Tibial artery (tissue), 4 donors: ENCODE measurements around the gene SORCS2.

Source experiments
- DNase-seq, 2 donors: peaks; one replicate each; pipeline ENCODE4 v3.0.0-alpha.2; 2019
- H3K27ac ChIP-seq, 2 donors: fragments of 200-600 bp; sonication (generic) in 1 of 2; 1 replicate in 1 of 2; 2 replicates in 1 of 2; pipeline ENCODE4 v1.5.1; 2018 to 2019; ENCODE audit warnings: mild to moderate bottlenecking in 1 of 2
- H3K27me3 ChIP-seq, 2 donors: fragments of 200-600 bp; sonication (generic) in 1 of 2; one replicate each; pipeline versions ENCODE4 v1.5.1 to v1.6.0; 2016 to 2019
- H3K36me3 ChIP-seq, 3 donors: fragments of 200-600 bp; sonication (generic) in 2 of 3; one replicate each; pipeline ENCODE4 v1.5.1; 2016 to 2019; ENCODE audit warnings: mild to moderate bottlenecking in 2 of 3
- H3K4me1 ChIP-seq, 4 donors: fragments of 200-600 bp; sonication (generic) in 2 of 4; 1 replicate in 3 of 4; 2 replicates in 1 of 4; pipeline ENCODE4 v1.5.1; 2016 to 2019
- H3K4me3 ChIP-seq, 2 donors: fragments of 200-600 bp; sonication (generic) in 1 of 2; 1 replicate in 1 of 2; 2 replicates in 1 of 2; pipeline ENCODE4 v1.5.1; 2018 to 2019; ENCODE audit warnings: mild to moderate bottlenecking in 2 of 2
- H3K9me3 ChIP-seq, 3 donors: fragments of 200-600 bp; sonication (generic) in 1 of 3; one replicate each; pipeline ENCODE4 v1.5.1; 2016 to 2019
- intact Hi-C: fragments of 100-400 bp; cut with DNase I; formaldehyde crosslinking; loops from one replicate; pipeline ENCODE4 v1.15.0; 2023; ENCODE audit warnings: low total_unique reads
- TF ChIP-seq, protein P1 (sequence below), 2 experiments: fragments of 200-600 bp in 1 of 2; fragments of 450-650 bp in 1 of 2; IDR thresholded peaks; one replicate each; pipeline ENCODE4 v1.5.1; 2017 to 2019; ENCODE audit warnings: antibody characterized with exemption in 2 of 2, mild to moderate bottlenecking in 1 of 2, moderate library complexity in 1 of 2

Gene SORCS2

GRCh38 chr4:7713757-7714156 is 521.4 kb downstream of the SORCS2 start:
- no peaks in the 10 kb centered on the region for H3K4me1 ChIP-seq
- H3K27ac ChIP-seq: no peak overlapping the region
- H3K36me3 ChIP-seq: no peaks in the 10 kb centered on the region
- H3K4me3 ChIP-seq: no peak overlapping the region
- TF ChIP-seq, protein P1, sequence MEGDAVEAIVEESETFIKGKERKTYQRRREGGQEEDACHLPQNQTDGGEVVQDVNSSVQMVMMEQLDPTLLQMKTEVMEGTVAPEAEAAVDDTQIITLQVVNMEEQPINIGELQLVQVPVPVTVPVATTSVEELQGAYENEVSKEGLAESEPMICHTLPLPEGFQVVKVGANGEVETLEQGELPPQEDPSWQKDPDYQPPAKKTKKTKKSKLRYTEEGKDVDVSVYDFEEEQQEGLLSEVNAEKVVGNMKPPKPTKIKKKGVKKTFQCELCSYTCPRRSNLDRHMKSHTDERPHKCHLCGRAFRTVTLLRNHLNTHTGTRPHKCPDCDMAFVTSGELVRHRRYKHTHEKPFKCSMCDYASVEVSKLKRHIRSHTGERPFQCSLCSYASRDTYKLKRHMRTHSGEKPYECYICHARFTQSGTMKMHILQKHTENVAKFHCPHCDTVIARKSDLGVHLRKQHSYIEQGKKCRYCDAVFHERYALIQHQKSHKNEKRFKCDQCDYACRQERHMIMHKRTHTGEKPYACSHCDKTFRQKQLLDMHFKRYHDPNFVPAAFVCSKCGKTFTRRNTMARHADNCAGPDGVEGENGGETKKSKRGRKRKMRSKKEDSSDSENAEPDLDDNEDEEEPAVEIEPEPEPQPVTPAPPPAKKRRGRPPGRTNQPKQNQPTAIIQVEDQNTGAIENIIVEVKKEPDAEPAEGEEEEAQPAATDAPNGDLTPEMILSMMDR (IDR thresholded peaks at IDR 0.05): no peak
- peaks cover 0 to 4% of the 10 kb centered on the region in 2 donors for H3K27me3 ChIP-seq
- H3K9me3 ChIP-seq: peaks cover 0 to 10% (median 0%) of the 10 kb centered on the region in 3 donors
- intact Hi-C loops: no loop called here
- DNase-seq: no peak

DNA sequence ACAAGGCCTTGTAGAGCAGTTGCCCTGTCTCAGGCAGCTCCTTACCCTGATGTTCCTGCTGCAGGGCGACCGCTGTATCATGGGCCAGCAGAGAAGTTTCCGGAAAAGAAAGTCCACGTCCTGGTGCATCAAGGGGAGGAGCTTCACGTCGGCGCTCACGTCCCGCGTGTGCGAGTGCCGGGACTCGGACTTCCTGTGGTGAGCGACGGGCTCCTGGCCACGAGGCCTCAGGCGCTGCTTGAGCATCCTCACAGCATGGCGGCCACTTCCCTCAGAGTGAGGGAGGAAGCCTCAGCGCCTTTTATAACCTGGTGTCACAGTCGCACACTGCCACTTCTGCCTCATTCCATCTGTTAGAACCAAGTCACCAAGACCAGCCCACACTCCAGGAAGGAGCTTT is 521.8 kb downstream of the SORCS2 start:
- no peak overlapping the region for H3K4me3 ChIP-seq

DNA sequence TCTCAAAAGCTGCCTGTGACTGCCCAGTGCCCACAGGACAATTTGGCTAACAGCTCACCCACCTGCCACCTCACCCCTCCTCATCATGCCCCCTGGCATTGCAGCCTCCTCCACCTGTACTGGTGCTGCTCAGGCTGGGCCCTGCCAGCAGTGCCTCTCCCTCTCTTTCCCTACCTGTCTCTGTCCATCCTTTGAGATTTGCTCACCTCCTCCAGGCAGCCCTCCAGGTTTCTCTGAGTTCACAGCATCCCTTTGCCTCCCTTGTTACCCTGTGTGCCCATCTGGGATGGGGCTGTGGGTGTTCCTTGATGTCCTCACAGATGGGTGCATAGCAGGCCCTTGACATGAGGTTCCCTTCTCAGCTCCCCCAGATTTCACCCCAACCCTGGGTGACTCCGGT is 522.4 kb downstream of the SORCS2 start:
- no peak overlapping the region for H3K4me3 ChIP-seq
- no peak overlapping the region for H3K27ac ChIP-seq
- H3K9me3 ChIP-seq: peaks cover 0 to 10% (median 0%) of the 10 kb centered on the region in 3 donors
- intact Hi-C loops: loop anchor here (5.0 kb wide), 1 partner anchor 522 kb away; the partner anchor contains the start of gene SORCS2
- H3K4me1 ChIP-seq: peaks cover 0 to 5% (median 2%) of the 10 kb centered on the region in 4 donors
- DNase-seq: no peak
- H3K36me3 ChIP-seq: no peaks in the 10 kb centered on the region
- TF ChIP-seq, protein P1 (IDR thresholded peaks at IDR 0.05): no peak
- peaks cover 0 to 8% of the 10 kb centered on the region in 2 donors for H3K27me3 ChIP-seq

More for the DNA sequence above, 521.8 kb downstream of the SORCS2 start:
- peaks cover 0 to 10% (median 0%) of the 10 kb centered on the region in 3 donors for H3K9me3 ChIP-seq
- no peak overlapping the region for H3K27ac ChIP-seq
- no peaks in the 10 kb centered on the region for H3K4me1 ChIP-seq
- H3K36me3 ChIP-seq: no peaks in the 10 kb centered on the region
- DNase-seq: no peak
- TF ChIP-seq, protein P1 (IDR thresholded peaks at IDR 0.05): no peak
- peaks cover 0 to 5% of the 10 kb centered on the region in 2 donors for H3K27me3 ChIP-seq
- intact Hi-C loops: no loop called here

DNA sequence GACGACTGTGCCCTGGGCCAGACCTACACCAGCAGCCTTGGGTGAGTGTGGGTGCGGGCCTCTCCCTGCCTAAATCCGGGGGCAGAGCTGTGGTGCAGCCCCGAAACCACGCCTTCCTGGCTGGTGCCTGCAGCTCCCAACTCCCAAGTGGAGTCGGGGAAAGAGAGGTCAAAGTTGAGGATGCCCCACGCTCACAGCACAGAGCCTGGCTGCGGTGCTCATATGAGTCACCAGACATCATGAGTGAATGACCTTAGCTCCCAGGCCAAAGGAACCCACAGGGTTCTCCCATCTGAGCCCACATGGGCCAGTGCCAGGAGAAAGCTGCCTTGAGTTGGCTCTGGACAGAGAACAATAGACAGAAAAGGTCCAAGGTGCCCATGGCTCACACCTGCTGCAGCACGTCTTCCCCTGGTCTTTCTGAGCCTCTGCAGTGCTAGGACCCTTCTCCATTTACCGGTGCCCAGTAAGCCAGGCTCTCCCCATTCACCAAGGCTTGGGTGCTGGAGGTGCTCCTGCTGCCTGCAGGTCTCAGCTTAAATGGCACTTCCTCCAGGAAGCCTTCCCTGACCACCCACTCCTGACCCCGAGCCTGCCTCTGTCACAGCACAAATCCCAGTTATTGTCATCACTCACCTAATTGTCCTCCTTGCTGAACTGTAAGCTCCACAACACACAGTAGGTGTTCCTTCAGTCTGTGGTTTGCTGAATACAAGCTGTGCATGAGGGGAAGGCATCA is 523.1 kb downstream of the SORCS2 start:
- Histone ChIP-seq H3K4me1 (peaks cover 0 to 6% (median 2%) of the 10 kb centered on the region in 4 donors), H3K9me3 (peaks cover 0 to 10% (median 0%) of the 10 kb centered on the region in 3 donors), H3K27ac (no peak overlapping the region), H3K27me3 (peaks cover 0 to 9% of the 10 kb centered on the region in 2 donors), H3K36me3 (no peaks in the 10 kb centered on the region), H3K4me3 (no peak overlapping the region)
- DNase-seq: no peak
- intact Hi-C loops: loop anchor here (5.0 kb wide), 1 partner anchor 523 kb away; the partner anchor contains the start of gene SORCS2
- TF ChIP-seq, protein P1 (IDR thresholded peaks at IDR 0.05): no peak

DNA sequence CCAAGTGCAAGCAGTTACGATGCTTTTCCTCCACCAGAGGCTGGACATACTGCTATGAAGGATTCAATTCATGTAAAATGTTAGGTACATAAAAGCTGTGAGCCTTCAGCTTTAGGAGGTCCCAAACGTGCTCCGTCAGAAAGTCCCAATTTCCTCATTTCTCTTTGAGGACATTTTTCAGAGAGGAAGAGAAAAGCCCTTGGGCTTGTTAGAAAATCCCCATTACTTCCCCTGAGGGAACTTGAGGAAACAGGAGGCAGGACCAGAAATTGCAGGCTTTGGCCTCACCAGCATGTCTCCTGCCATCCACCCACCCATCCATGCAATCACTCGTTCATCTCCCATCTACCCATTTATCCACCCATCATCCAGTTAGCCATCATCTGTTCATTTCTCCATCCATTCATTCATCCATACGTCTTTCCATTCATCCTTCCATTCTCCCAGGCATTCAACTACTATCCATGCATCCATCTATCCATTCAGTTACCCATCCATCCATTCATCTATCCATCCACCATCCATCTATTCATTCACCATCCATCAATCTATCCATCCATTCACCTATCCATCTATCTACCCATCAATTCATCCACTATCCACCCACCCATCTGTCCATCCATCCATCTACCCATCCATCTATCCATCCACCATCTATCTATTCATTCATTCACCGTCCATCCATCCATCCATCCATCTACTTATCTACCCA is 523.8 kb downstream of the SORCS2 start:
- H3K4me1 ChIP-seq: peaks cover 0 to 6% (median 2%) of the 10 kb centered on the region in 4 donors
- H3K27ac ChIP-seq: no peak overlapping the region
- intact Hi-C loops: loop anchor here (5.0 kb wide), 1 partner anchor 524 kb away; the partner anchor contains the start of gene SORCS2
- H3K9me3 ChIP-seq: peaks cover 0 to 10% (median 0%) of the 10 kb centered on the region in 3 donors
- peaks cover 0 to 9% of the 10 kb centered on the region in 2 donors for H3K27me3 ChIP-seq
- no peak for DNase-seq
- no peaks in the 10 kb centered on the region for H3K36me3 ChIP-seq
- H3K4me3 ChIP-seq: no peak overlapping the region
- TF ChIP-seq, protein P1 (IDR thresholded peaks at IDR 0.05): no peak
